ENCODE results near the gene GRAMD4.

The GRAMD4 gene

DNA sequence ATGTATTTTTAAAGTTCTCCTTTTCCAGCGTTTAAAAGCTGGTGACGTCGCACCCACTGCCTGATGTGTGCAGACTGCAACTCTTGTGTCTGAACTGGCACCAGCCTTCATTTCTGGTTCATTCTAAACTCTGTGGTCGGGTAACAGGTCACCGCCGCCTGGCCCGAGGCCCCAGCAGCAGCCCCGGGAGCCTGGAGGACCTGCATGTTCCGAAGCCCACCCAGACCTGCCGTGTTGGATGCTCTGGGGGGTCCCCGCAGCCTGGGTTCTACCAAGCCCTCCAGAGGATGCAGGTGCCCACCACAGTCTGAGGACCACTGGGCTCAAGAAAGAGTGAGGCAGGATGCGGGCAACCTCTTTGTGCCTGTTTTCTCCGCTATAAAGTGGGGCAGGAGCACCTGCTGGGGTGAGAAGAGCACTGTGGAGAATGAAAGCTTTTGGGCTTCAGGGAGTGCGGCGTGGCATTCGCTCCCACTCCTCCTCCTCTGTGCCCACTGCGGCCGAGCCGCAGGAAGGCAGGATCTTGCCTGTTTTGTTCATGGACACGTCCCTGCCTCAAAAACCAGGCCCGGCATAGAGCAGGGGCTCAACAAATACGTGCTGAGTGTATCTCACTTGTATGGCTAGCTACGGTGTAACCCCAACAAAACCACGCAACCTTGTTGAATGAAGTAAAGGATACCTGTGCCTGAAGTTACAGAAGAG is 77.8 kb downstream of the GRAMD4 start:
- no peak for DNase-seq

- DNase-seq = no peak
Observed at GRCh38 chr22:46699091-46699490, 78.9 kb downstream of the GRAMD4 start.

DNA sequence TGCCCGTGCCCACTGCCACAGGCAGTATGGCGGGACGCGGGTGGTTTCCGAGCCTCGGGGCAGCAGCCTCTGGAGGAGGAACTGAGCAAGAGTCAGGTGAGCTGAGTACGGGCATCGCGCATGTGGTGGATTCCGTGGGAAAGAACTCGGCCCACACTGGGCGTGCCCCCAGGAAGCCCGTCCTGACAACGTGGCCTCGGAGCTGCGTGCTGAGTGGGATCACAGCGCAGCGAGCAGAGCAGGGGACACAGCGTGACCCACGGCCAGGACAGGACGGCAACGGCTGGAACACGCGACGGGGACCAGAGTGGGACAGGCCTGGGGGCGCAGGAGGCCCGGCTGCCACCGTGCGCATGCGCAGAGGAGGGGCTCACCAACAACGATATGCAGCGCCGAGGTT is 81.1 kb downstream of the GRAMD4 start:
- DNase-seq = no peak

GRCh38 chr22:46703171-46703995 is 83.2 kb downstream of the GRAMD4 start:
- DNase-seq = no peak

- DNase-seq = no peak
Observed at GRCh38 chr22:46703996-46704370, 83.8 kb downstream of the GRAMD4 start.

- DNase-seq = no peak
Observed at GRCh38 chr22:46706060-46706459, 85.9 kb downstream of the GRAMD4 start.

GRCh38 chr22:46707305-46707704 is 87.1 kb downstream of the GRAMD4 start:
- no peak for DNase-seq

DNA sequence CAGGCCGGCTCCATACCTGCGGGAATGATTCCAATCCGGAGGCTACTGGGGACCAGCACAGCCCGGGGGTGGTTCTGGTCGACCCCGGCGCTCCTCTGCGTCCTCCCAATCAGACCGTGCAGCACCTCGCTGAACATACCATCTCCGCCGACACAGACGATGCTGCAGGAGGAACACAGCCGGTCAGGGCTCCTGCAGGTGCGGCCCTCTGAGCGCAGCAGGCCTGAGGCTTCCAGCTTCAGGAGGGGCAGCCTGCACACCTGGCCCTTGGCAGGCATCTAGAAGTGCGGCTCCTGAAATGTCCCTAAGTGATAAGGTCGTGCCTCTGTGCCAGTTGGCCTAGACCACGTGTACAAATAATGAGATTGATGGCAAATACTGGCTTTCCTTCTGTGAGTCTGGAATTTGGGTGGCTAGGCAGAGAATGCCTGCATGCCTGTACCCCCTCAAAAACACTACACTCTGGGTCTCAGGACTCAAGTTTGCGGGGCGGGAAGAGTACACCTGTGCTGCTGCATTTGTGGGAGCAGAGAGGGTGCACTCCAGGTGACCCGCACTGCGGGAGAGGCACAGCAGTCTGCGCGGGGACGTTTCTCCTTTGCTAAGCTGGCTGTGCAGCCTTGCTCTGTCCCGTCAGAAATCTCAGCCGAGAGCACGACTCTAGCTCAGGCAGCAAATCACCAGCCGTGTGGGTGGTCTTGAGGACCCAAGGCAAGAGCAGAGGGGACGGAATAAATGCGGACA is 87.8 kb downstream of the GRAMD4 start:
- no peak for DNase-seq

DNA sequence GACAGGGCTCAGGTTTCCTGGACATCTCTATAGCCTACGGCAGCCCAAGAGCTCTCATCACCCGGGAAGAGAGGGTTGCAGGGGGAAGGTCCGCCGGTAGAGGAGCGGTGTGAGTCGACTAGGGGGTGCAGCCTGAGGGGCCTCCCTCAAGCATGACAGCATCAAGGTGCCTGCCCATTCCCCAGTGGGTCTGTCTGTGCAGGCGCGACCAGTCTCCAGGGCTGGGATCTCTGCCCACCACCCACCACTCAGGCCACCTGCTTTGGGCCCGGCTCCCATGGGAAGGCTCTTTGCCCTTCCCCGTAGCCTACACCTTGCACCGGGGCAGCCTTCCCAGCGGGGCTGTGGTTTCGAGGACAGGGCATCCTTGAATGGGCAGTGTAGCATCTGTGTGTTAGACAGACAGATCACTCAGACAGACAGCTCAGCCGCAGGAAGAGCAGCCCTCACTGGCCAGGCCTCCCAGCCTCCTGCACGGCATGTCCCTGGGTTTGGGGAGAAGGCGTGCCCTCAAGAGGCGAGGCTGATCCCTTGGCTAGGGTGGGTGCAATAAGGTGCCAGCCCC is 88.7 kb downstream of the GRAMD4 start:
- DNase-seq = no peak

GRCh38 chr22:46710806-46711205 is 90.6 kb downstream of the GRAMD4 start:
- DNase-seq = no peak

DNA sequence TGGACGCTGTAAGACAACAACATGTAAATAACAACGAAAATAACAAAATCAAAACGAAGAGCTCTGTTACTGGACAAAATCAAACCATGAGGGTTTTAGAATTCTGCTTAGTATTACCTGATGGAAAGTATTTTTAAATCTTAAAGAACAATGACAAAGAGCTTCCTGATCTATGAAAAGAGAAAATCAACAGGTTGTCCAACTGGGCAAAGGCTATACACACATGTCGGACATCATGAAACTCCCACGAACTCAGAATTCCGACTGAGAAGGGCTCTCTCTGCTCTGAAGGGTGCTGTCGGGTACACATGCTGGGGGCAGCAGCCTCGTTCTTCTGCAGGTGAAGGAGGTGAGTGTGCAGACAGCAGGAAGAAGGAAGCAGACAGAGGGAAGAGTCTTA is 92.1 kb downstream of the GRAMD4 start:
- no peak for DNase-seq

DNA sequence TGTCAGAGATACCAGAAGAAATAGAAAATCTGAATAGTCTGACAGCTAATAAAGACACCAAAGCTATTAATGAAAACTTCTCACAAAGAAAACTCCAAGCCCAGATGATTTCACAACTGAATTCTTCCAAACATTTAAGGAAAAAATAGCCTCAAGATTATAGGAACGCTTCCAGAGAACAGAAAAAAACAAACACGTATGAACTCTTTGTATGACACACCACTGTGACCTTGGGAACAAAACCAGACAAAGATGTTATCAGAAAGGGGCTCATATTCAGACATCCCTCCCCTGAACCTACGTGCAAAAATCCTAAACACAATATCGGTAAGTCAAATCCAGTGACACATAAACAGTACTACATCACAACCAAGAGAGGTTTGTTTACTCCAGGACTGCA is 94.4 kb downstream of the GRAMD4 start:
- no peak for DNase-seq

DNA sequence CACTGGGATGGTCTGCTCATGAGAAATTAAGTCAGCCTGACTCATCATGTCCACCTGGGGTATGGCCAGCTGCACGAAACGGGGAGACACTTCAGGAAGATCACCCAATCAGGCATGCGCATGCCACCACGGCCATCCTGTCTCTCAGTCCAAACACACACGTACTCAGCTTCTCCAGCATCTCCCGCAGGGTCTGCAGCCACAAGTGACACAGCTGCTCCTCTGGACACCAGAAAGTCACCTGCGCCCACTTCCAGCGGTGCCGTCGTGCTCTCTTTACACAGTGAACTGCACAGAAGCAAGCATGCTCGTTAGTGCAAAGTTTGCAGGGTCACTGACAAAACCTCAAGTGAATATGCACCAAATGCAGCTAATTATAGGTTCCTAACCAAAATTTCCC is 99.7 kb downstream of the GRAMD4 start:
- no peak for DNase-seq

- no peak for DNase-seq
Observed at GRCh38 chr22:46721501-46722085, 101.4 kb downstream of the GRAMD4 start.

GRCh38 chr22:46723882-46724281 is 103.7 kb downstream of the GRAMD4 start:
- DNase-seq = no peak

- no peak for DNase-seq
Observed at GRCh38 chr22:46725096-46725495, 104.9 kb downstream of the GRAMD4 start.

DNA sequence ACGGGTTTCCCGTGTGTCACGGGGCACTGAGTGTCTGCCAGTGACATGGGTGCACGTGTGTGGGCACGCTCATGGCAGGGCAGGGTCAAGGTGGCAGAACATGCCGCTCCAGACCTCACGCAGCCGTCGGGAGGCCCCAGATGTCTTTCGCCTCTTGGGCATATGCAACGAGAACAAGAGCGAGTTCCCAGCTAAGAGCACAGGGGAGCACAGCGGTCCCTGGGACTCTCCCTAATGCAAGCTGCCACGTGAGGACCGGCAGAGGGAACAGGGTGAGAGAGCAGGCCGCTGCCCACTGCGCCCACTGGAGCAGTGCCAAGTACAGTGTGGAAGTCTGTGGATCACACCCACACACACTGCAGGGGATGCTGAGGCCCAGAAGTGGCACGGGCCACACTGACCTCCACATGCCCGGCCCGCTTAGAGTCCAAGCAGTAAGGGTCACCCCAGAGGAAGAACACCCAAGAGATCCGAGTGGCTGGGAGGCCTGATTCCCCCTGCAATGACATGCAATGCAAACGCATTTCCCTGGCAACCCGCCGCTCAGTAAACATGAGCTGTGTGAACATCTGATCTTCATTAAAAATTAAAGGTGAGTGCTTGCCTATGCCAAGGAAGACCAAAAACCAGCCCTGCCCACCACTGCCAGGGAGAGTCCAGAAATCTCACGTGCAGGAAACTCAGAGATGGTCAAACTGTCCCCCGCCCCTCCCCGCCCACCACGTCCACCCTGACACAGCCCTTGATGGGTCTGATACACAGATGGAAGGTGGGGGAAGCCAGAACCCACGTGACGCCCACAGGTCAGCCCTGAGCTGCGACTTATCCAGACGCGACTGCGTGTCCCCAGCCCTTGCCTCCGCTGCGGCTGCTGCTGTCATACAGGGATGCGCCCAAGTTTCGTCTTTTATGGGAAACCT is 106.1 kb downstream of the GRAMD4 start:
- DNase-seq = no peak

GRCh38 chr22:46726986-46727317 is 106.8 kb downstream of the GRAMD4 start:
- DNase-seq = no peak

GRCh38 chr22:46727813-46728364 is 107.7 kb downstream of the GRAMD4 start:
- no peak for DNase-seq

GRCh38 chr22:46728470-46728869 is 108.3 kb downstream of the GRAMD4 start:
- DNase-seq = no peak

Data from activated CD4-positive, alpha-beta T cell treated with anti-CD3 and anti-CD28 coated beads, Interleukin-2, amount 50 U/mL, for 48 hours (primary cell).